Activated CD4-positive, alpha-beta T cell treated with anti-CD3 and anti-CD28 coated beads, Interleukin-2, amount 50 U/mL, for 4 hours (primary cell): ENCODE results near the gene HEATR5A.
"Not testable (repeated sequence)": the region's sequence is repeated elsewhere in the genome, so short reads cannot be mapped to it uniquely, and the experiment has no call there.

Source experiments
- DNase-seq, 2 experiments: peaks; one replicate each; pipeline ENCODE4 v3.0.0-alpha.2; 2020

The HEATR5A gene

DNA sequence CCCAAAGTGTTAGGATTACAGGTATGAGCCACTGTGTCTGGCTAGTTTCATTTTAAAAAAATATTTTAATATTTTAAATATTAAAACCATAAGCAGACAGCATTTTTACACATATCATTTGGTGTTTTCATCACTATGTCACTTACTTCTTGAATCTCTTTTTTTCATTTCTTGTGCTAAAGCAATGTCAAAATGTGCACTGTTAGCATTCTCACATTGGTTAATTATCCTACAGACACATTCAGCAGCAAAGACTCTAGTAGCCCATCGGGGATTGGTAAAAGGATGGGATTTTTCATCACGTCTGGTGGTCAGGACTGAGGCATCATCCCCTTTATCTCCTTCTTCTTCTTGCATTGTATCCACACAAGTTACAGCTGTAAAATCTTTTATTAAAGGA, 96.9 kb downstream of the HEATR5A start:
- no peak for DNase-seq

GRCh38 chr14:31320922-31321766, 99.2 kb downstream of the HEATR5A start:
- no peak for DNase-seq

- no peak for DNase-seq
Measured at GRCh38 chr14:31320216-31320615, 100.1 kb downstream of the HEATR5A start.

DNA sequence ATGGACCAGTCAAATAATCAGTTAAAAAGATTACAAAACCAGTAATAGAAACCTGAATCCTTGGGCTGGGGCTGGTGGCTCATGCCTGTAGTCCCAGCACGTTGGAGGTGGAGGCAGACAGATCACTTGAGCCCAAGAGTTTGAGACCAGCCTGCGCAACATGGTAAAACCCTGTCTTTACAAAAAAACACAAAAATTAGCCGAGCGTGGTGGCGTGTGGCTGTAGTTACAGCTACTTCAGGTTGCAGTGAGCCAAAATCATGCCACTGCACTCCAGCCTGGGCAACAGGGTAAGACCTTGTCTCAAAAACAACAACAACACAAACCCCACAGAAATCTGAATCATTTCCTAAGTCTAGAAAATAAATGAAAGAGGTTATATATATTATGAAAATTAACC, 100.6 kb downstream of the HEATR5A start:
- no peak for DNase-seq

DNA sequence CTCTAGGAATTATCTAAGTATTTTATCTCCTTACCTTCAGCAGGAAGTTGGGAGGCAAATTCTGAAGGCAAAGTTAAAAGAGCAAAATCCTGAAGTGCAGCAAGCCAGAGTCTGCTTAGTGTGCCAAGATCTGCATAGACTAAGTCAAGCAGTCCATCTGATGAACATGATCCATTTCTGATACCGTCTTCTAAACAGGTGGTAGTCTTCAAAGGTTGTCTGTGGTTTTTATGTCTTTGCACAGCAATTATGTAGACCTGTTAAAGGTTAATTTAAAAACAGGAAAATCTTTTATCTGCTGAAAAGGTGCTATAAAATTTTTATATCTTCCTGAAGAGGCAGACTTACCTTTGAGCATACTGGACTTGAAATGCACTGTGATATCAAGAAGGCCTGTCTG, 107.4 kb downstream of the HEATR5A start:
- DNase-seq, result no peak

DNA sequence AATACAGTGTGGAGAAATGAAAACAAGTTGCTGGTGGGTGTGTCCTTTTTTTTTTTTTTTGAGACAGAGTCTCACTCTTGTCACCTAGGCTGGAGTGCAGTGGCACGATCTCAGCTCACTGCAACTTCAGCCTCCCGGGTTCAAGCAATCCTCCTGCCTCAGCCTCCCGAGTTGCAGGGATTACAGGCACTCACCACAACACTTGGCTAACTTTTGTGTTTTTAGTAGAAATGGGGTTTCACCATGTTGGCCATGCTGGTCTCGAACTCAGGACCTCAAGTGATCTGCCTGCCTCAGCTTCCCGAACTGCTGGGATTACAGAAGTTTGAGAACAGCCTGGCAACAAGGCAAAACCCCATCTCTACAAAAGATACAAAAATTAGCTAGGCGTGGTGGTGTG, 108.0 kb downstream of the HEATR5A start:
- DNase-seq, result not testable (repeated sequence)

GRCh38 chr14:31307618-31308017, 112.7 kb downstream of the HEATR5A start:
- DNase-seq, result no peak

- no peak for DNase-seq
Measured at GRCh38 chr14:31307198-31307597, 113.2 kb downstream of the HEATR5A start.

DNA sequence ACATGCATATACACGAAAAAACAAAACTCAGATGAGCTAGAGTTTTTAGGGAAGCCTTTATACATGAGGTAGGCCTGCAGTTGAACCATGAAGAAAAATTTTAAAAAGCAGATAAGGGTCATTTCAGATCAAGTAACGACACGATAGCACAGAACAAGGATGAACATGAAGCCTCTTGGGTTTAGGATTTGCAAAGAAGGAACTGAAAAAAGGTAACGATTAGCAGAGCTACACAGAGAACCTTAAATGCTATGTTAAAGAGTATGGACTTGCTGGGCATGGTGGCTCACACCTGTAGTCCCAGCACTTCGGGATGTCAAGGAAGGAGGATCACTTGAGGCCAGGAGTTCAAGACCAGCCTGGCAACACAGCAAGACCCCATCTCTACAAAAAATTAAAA, 116.7 kb downstream of the HEATR5A start:
- DNase-seq, result no peak

DNA sequence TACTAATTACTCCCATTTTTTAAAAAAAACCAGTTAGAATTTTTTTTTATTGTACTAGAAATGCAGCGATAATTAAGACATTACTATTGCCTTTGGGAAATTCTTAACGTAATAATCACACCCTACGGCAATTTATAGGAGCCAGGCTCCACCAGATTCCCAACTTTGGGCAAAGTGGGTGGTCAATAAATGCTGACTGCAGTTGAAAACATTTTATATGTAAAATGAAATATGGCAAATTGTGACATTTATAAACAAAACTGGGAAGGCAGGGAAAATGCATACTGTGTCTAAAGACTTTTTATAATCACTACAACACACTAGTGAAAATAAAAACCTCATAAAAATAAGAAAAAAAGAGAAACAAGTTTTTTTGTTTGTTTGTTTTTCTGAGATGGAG, 119.5 kb downstream of the HEATR5A start:
- no peak for DNase-seq

- no peak for DNase-seq
Measured at GRCh38 chr14:31300296-31300695, 120.1 kb downstream of the HEATR5A start.

- no peak for DNase-seq
Measured at GRCh38 chr14:31297701-31298344, 122.5 kb downstream of the HEATR5A start.

- no peak for DNase-seq
Measured at GRCh38 chr14:31297112-31297511, 123.2 kb downstream of the HEATR5A start.

DNA sequence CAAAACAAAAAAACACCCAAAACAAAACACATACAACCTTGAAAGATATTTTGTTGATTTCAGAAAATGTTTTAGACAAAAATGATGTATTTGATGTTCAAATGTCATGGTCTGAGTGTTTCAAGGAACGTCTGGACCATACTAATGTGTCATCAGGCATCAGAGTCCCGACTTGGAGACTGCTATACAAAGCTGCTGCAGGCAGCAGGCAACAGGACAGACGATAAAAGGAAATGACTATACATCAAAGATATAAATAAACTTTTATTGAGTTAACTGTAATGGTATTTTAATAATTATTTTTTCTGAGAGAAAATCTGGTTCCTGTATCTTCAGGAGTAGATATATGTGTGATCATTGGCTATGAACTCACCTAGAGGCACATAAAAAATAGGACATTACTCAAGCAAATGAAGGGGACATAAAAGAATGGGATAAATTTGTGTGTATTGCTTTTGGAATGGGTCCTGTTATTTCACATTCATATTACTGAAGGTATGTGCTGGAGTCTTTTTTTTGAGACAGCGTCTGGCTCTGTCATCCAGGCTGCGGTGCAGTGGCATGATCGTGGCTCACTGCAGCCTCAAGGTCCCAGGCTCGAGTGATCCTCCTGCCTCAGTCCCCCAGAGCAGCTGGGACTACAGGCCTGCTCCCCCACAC, 125.5 kb downstream of the HEATR5A start:
- DNase-seq, result no peak

- no peak for DNase-seq
Measured at GRCh38 chr14:31292937-31293616, 127.3 kb downstream of the HEATR5A start.

GRCh38 chr14:31291210-31291609, 129.1 kb downstream of the HEATR5A start:
- no peak for DNase-seq

- DNase-seq, result no peak
Measured at GRCh38 chr14:31287294-31287972, 132.9 kb downstream of the HEATR5A start.

- DNase-seq, result no peak
Measured at GRCh38 chr14:31286456-31287293, 133.7 kb downstream of the HEATR5A start.

DNA sequence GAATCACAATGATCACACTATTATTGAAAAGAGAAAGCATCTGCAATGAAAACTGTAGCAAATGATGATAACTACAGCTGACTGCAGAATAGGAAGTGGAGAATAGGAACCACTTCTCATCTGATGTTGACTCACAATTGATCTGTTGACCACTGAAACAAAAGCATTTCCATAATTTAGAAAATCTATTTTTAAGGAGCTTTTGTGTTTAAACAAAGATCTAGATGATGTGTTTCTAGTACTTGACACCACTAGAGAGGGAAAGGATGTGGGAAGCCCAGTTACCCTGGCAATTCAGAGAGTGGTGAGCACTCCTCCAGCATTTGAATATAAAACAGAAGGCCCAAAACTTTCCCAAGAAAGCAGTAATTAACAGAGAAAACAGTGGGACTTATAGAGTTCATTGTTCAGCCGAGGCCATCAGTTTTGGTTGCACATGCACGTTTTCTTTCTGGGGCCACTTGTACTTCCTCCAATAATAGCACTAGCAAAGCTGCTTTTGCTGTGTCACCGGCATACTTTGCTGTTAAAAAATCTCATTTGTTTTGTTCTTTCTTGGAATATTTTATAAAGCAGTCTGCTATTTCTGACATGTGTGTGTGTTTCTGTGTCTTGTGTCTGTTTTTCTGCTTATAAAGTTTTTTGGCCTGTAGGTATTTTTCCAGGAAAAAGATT, 136.6 kb downstream of the HEATR5A start:
- no peak for DNase-seq

GRCh38 chr14:31283153-31283552, 137.2 kb downstream of the HEATR5A start:
- DNase-seq, result no peak

DNA sequence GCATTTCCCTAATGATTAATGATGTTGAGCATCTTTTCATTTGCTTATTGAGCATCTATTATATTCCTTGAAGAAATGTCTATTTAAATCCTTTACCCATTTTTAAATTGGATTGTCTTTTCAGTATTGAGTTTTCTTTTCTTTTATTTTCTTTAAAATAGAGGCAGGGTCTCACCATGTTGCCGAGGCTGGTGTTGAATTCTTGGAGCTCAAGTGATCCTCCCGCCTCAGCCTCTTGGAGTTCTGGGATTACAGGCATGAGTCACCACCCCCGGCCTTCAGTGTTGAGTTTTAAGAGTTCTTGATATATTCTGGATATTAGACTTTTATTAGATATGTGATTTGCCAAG, 139.5 kb downstream of the HEATR5A start:
- DNase-seq, result no peak
